ENCODE measurements around the gene AMZ1. TPM values are rescaled to one million over a fixed set of nuclear protein-coding genes. Genes with fewer than 3 reads are reported as not detected.

AMZ1 gene
- total RNA-seq, 3 donors from 2014 or later (not counting 1 experiment from before 2014, with no cell fraction given), result 0.07 to 1.2 (median 0.27) TPM

DNA sequence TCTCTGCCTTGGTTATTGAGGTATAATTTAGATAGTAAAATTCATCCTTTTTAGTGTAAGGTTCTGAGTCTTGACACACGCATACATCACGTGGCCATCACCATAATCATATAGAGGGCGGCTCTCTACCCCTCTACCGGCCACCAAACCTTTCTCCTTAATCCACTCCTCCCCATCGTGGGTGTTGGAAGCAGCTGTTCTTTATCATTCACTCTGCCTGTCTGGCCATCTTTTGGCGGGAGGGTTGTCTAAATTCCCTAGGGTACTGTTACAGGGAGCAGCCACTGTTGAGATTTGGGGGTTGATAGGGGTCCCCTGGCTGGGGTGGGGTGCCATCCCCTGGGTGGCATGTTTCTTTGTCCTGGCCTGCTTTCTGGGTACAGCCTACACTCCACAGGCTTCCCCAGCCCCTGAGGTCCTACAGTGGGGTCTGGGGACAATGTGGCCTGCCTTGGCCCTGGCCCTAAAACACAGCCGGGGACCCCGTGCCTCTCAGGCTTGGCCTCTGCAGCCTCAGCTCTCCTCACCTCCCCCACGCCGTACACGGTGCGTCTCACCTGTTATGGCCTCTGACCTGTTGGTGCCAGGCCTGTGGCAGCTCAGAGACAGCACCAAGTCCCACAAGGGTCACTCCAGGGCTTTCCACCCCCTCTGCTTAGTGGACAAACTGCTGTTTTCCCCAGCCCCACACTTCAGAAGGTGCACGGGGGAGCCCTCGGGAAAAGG is 17.5 kb downstream of the AMZ1 start:
- H3K27me3 Mint-ChIP-seq (ENCODE audit: low read depth in 2 of 2), result peaks cover 42 to 55% of the 10 kb centered on the region in 2 donors
- Histone ChIP-seq H3K4me3 (ENCODE audit: low read length) (no peak overlapping the region), H3K27me3 (ENCODE audit: control insufficient read depth, insufficient read depth, low read length) (peaks cover 19% of the 10 kb centered on the region), H3K9me3 (ENCODE audit: control insufficient read depth, insufficient read depth, low read length) (no peaks in the 10 kb centered on the region), H3K4me1 (ENCODE audit: control insufficient read depth, insufficient read depth, low read length) (peaks cover 22% of the 10 kb centered on the region), H3K27ac (ENCODE audit: low read length) (no peak overlapping the region), H3K36me3 (ENCODE audit: control insufficient read depth, insufficient read depth, low read length) (no peaks in the 10 kb centered on the region)
- H3K27ac Mint-ChIP-seq, result no peak overlapping the region
- DNase-seq (no peak), ATAC-seq (no peak)
- no peak for TF ChIP-seq CTCF (IDR thresholded peaks at IDR 0.05)
- H3K9me3 Mint-ChIP-seq, result no peaks in the 10 kb centered on the region
- no peaks in the 10 kb centered on the region for H3K36me3 Mint-ChIP-seq
- WGBS (ENCODE audit: insufficient coverage), result 90% methylated on average over 14 of the region's 14 CpGs
- intact Hi-C loops (cut with micrococcal nuclease), result loop anchor here (5.0 kb wide), 1 partner anchor 33 kb away; no protein-coding TSS in a partner anchor
- H3K4me1 Mint-ChIP-seq, result peaks cover 14 to 21% of the 10 kb centered on the region in 2 donors
- no peak overlapping the region for H3K4me3 Mint-ChIP-seq

DNA sequence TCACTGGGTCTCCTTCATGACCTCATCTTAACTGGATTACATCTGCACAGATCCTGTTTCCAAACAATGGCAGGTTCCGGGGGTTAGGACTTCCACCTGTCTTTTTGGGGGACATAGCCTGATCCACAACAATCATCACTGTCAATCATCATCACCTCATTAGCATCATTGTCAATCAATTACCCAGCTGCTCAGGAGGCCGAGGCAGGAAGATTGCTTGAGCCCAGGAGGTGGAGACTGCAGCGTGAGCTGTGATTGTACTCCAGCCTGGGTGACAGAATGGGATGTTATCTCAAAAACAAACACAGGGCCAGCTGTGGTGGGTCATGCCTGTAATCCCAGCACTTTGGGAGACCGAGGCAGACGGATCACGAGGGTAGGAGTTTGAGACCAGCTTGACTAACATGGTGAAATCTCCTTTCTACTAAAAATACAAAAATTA is 18.7 kb downstream of the AMZ1 start:
- Mint-ChIP-seq H3K9me3 (no peaks in the 10 kb centered on the region), H3K36me3 (no peaks in the 10 kb centered on the region), H3K4me1 (peaks cover 22 to 28% of the 10 kb centered on the region in 2 donors), H3K27ac (no peak overlapping the region), H3K4me3 (no peak overlapping the region), H3K27me3 (ENCODE audit: low read depth in 2 of 2) (peaks cover 46 to 63% of the 10 kb centered on the region in 2 donors)
- ATAC-seq (no peak), DNase-seq (no peak)
- WGBS (ENCODE audit: insufficient coverage), result 74% methylated on average over 6 of the region's 6 CpGs
- peaks cover 19% of the 10 kb centered on the region for H3K27me3 ChIP-seq (ENCODE audit: control insufficient read depth, insufficient read depth, low read length)
- no peak overlapping the region for H3K27ac ChIP-seq (ENCODE audit: low read length)
- intact Hi-C loops (cut with micrococcal nuclease), result loop anchor here (5.0 kb wide), 1 partner anchor 34 kb away; no protein-coding TSS in a partner anchor
- no peak for TF ChIP-seq CTCF (IDR thresholded peaks at IDR 0.05)
- peaks cover 30% of the 10 kb centered on the region for H3K4me1 ChIP-seq (ENCODE audit: control insufficient read depth, insufficient read depth, low read length)
- no peak overlapping the region for H3K4me3 ChIP-seq (ENCODE audit: low read length)
- no peaks in the 10 kb centered on the region for H3K9me3 ChIP-seq (ENCODE audit: control insufficient read depth, insufficient read depth, low read length)
- no peaks in the 10 kb centered on the region for H3K36me3 ChIP-seq (ENCODE audit: control insufficient read depth, insufficient read depth, low read length)

- Mint-ChIP-seq H3K4me3 (no peak overlapping the region), H3K4me1 (peaks cover 20 to 22% of the 10 kb centered on the region in 2 donors), H3K9me3 (no peaks in the 10 kb centered on the region), H3K36me3 (no peaks in the 10 kb centered on the region), H3K27me3 (ENCODE audit: low read depth in 2 of 2) (peaks cover 44 to 63% of the 10 kb centered on the region in 2 donors), H3K27ac (no peak overlapping the region)
- Histone ChIP-seq H3K36me3 (ENCODE audit: control insufficient read depth, insufficient read depth, low read length) (no peaks in the 10 kb centered on the region), H3K9me3 (ENCODE audit: control insufficient read depth, insufficient read depth, low read length) (no peaks in the 10 kb centered on the region), H3K27ac (ENCODE audit: low read length) (no peak overlapping the region), H3K4me3 (ENCODE audit: low read length) (no peak overlapping the region), H3K27me3 (ENCODE audit: control insufficient read depth, insufficient read depth, low read length) (peaks cover 24% of the 10 kb centered on the region), H3K4me1 (ENCODE audit: control insufficient read depth, insufficient read depth, low read length) (peaks cover 33% of the 10 kb centered on the region)
- WGBS (ENCODE audit: insufficient coverage), result 98% methylated on average over 8 of the region's 8 CpGs
- no peak for TF ChIP-seq CTCF (IDR thresholded peaks at IDR 0.05)
- ATAC-seq (no peak), DNase-seq (no peak)
- intact Hi-C loops (cut with micrococcal nuclease), result loop anchor here (5.0 kb wide), 1 partner anchor 35 kb away; no protein-coding TSS in a partner anchor
These were observed 19.5 kb downstream of the AMZ1 start for GRCh38 chr7:2707481-2707880.
